Loucy (cell line): ENCODE measurements around the gene DLG2.

Experiments
- H2AFZ ChIP-seq: fragments of 200-600 bp; sonication (generic); 2 replicates; pipeline ENCODE4 v1.6.0; 2016; ENCODE audit warnings: antibody characterized with exemption, mild to moderate bottlenecking, low read length, moderate library complexity
- H3F3A ChIP-seq: fragments of 200-600 bp; 2 replicates; pipeline ENCODE4 v1.6.0; 2016; ENCODE audit warnings: antibody characterized with exemption, low read depth, mild to moderate bottlenecking
- H3K27me3 ChIP-seq: fragments of 200-600 bp; sonication (generic); 2 replicates; pipeline ENCODE4 v1.6.1; 2014; ENCODE audit warnings: low read length, mild to moderate bottlenecking; ENCODE audit not compliant: insufficient read depth, poor library complexity, severe bottlenecking
- H3K36me3 ChIP-seq: fragments of 200-600 bp; sonication (generic); 2 replicates; pipeline ENCODE4 v1.6.1; 2016; ENCODE audit warnings: low read length; ENCODE audit not compliant: insufficient read depth
- H3K4me1 ChIP-seq: fragments of 200-600 bp; sonication (generic); 2 replicates; pipeline ENCODE4 v1.5.1; 2014; ENCODE audit warnings: low read length, mild to moderate bottlenecking; ENCODE audit not compliant: insufficient read depth, poor library complexity, severe bottlenecking
- H3K4me2 ChIP-seq: fragments of 200-600 bp; sonication (generic); 2 replicates; pipeline ENCODE4 v1.6.0; 2014; ENCODE audit warnings: antibody characterized with exemption, low read length, low read depth, mild to moderate bottlenecking; ENCODE audit not compliant: poor library complexity, severe bottlenecking
- H3K4me3 ChIP-seq: fragments of 200-600 bp; sonication (generic); 2 replicates; pipeline ENCODE4 v1.5.1; 2014; ENCODE audit warnings: low read length, mild to moderate bottlenecking, mixed read lengths; ENCODE audit not compliant: poor library complexity, severe bottlenecking
- H3K79me2 ChIP-seq: fragments of 200-600 bp; sonication (generic); 2 replicates; pipeline ENCODE4 v1.6.1; 2014; ENCODE audit warnings: low read length; ENCODE audit not compliant: insufficient read depth
- H3K9ac ChIP-seq: fragments of 200-600 bp; sonication (generic); 2 replicates; pipeline ENCODE4 v1.6.0; 2014; ENCODE audit warnings: mild to moderate bottlenecking, low read depth, low read length, moderate library complexity; ENCODE audit not compliant: poor library complexity, severe bottlenecking
- H3K9me2 ChIP-seq: fragments of 200-600 bp; sonication (generic); replicated peaks from 2 replicates; pipeline ENCODE4 v1.6.1; 2016; ENCODE audit warnings: low read depth, low read length, mixed read lengths
- H3K9me3 ChIP-seq: fragments of 200-600 bp; sonication (generic); 2 replicates; pipeline ENCODE4 v1.6.1; 2014; ENCODE audit warnings: mild to moderate bottlenecking, antibody characterized with exemption, low read length, low read depth; ENCODE audit not compliant: insufficient read depth
- H4K20me1 ChIP-seq: fragments of 200-600 bp; sonication (generic); 2 replicates; pipeline ENCODE4 v1.6.0; 2014; ENCODE audit warnings: antibody characterized with exemption, low read length, mild to moderate bottlenecking; ENCODE audit not compliant: insufficient read depth, poor library complexity, severe bottlenecking
- EZH2phosphoT487 ChIP-seq: fragments of 200-600 bp; IDR thresholded peaks from 2 replicates; pipeline ENCODE4 v1.6.1; 2018; ENCODE audit warnings: antibody characterized with exemption, mild to moderate bottlenecking, moderate library complexity, borderline replicate concordance
- TF ChIP-seq, protein P1 (sequence below): fragments of 200-600 bp; sonication (generic); conservative IDR thresholded peaks from 2 replicates; pipeline ENCODE4 v1.5.1; 2014; ENCODE audit warnings: mild to moderate bottlenecking, antibody characterized with exemption, low read length

Gene DLG2

GRCh38 chr11:84902445-84902844, 724.7 kb downstream of the DLG2 start:
- Histone ChIP-seq H3K9me2 (no peaks in the 10 kb centered on the region), H2AFZ (no peak overlapping the region), H3K9ac (no peak overlapping the region), H3F3A (no peaks in the 10 kb centered on the region), H4K20me1 (no peaks in the 10 kb centered on the region), H3K9me3 (no peaks in the 10 kb centered on the region), H3K4me1 (no peaks in the 10 kb centered on the region), H3K36me3 (no peaks in the 10 kb centered on the region), H3K79me2 (no peaks in the 10 kb centered on the region), H3K4me3 (no peak overlapping the region), H3K27me3 (no peaks in the 10 kb centered on the region), H3K4me2 (no peak overlapping the region)
- TF ChIP-seq EZH2phosphoT487 = no peak

DNA sequence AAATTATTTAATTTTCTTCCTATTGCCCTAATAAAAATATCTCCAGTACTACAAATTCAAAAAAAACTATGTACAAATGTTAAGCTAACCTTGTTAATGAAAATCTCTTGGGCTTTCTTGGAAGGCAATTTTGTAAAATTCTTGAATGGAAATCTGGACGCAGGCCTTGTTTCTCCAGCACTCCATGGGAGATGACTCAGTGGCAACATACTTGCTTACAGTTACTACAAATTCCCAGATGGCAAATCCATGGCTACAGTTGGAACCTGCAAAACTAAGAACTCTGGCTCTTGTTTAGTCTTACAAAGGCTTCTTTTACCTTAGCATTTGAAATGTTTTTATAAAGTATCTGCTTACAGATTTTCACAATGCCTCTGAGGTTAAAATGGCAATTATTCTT, 725.2 kb downstream of the DLG2 start:
- no peaks in the 10 kb centered on the region for H3F3A ChIP-seq
- TF ChIP-seq, protein P1, sequence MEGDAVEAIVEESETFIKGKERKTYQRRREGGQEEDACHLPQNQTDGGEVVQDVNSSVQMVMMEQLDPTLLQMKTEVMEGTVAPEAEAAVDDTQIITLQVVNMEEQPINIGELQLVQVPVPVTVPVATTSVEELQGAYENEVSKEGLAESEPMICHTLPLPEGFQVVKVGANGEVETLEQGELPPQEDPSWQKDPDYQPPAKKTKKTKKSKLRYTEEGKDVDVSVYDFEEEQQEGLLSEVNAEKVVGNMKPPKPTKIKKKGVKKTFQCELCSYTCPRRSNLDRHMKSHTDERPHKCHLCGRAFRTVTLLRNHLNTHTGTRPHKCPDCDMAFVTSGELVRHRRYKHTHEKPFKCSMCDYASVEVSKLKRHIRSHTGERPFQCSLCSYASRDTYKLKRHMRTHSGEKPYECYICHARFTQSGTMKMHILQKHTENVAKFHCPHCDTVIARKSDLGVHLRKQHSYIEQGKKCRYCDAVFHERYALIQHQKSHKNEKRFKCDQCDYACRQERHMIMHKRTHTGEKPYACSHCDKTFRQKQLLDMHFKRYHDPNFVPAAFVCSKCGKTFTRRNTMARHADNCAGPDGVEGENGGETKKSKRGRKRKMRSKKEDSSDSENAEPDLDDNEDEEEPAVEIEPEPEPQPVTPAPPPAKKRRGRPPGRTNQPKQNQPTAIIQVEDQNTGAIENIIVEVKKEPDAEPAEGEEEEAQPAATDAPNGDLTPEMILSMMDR = no peak
- TF ChIP-seq EZH2phosphoT487 = no peak
- H3K9me3 ChIP-seq = no peaks in the 10 kb centered on the region
- no peak overlapping the region for H3K9ac ChIP-seq
- H3K4me2 ChIP-seq = no peak overlapping the region
- H3K27me3 ChIP-seq = no peaks in the 10 kb centered on the region
- no peak overlapping the region for H3K4me3 ChIP-seq
- no peaks in the 10 kb centered on the region for H3K4me1 ChIP-seq
- H2AFZ ChIP-seq = no peak overlapping the region
- no peaks in the 10 kb centered on the region for H3K36me3 ChIP-seq
- H4K20me1 ChIP-seq = no peaks in the 10 kb centered on the region
- no peaks in the 10 kb centered on the region for H3K9me2 ChIP-seq
- no peaks in the 10 kb centered on the region for H3K79me2 ChIP-seq

DNA sequence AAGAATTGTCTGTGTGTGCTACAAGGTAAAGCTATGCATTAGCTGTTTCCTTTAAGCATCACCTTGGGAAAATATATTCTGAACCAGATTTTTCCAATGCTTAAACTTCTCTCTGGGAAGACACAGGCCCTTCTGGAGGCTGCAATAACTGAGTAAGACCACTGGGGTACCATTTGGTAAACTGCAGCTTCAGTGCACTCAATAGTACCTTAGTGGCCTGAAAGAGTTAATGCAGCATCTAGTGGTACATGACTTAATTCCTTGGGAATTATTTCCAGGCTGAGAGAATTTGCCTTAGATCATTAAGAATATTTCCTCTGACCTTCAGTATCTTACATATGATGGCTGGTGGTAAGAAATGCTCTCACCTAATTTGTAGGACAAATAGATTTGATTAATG, 727.4 kb downstream of the DLG2 start:
- Histone ChIP-seq H3K9me2 (no peaks in the 10 kb centered on the region), H3F3A (no peaks in the 10 kb centered on the region), H3K4me3 (no peak overlapping the region), H3K27me3 (no peaks in the 10 kb centered on the region), H3K4me2 (no peak overlapping the region), H3K79me2 (no peaks in the 10 kb centered on the region), H3K36me3 (no peaks in the 10 kb centered on the region), H4K20me1 (no peaks in the 10 kb centered on the region), H2AFZ (no peak overlapping the region), H3K9ac (no peak overlapping the region), H3K9me3 (no peaks in the 10 kb centered on the region), H3K4me1 (no peaks in the 10 kb centered on the region)
- TF ChIP-seq, protein P1 = peak; percentile 47
- TF ChIP-seq EZH2phosphoT487 = no peak

DNA sequence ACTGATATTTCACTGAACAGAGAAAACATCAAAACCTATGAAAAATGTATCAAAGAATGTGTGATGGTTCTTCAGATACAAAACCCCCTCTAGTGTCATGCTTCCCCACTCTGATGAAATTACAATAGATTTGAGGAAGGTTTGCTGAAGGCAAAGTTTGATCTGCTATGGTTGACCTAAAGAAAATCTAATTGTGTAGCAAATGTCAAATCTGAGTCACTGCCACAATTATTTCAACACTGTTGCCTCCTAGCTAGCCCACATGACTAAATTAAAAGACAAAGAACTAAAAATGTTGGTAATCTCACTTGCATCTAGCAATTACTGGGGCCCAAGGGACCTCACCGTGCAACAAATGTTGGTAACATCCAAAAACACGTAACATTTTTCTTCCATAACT, 728.0 kb downstream of the DLG2 start:
- Histone ChIP-seq H3K36me3 (no peaks in the 10 kb centered on the region), H3K4me3 (no peak overlapping the region), H3F3A (no peaks in the 10 kb centered on the region), H3K9me3 (no peaks in the 10 kb centered on the region), H3K4me2 (no peak overlapping the region), H4K20me1 (no peaks in the 10 kb centered on the region), H3K4me1 (no peaks in the 10 kb centered on the region), H3K79me2 (no peaks in the 10 kb centered on the region), H3K9me2 (no peaks in the 10 kb centered on the region), H3K27me3 (no peaks in the 10 kb centered on the region), H2AFZ (no peak overlapping the region), H3K9ac (no peak overlapping the region)
- TF ChIP-seq EZH2phosphoT487 = no peak
- TF ChIP-seq, protein P1 = no peak
